Mesendoderm (in vitro differentiated cells): Measurements from ENCODE around the gene SPOCK1.

ENCODE experiments used
- DNase-seq: peaks from one replicate; pipeline ENCODE4 v3.0.0; 2013
- H2AK5ac ChIP-seq: 2 replicates; pipeline ENCODE4 v1.6.1; 2013; ENCODE audit warnings: low read length, inconsistent platforms
- H2BK120ac ChIP-seq: 2 replicates; pipeline ENCODE4 v1.6.1; 2013; ENCODE audit warnings: low read depth, mild to moderate bottlenecking, low read length, moderate library complexity, mixed read lengths
- H2BK15ac ChIP-seq: replicated peaks from 2 replicates; pipeline ENCODE4 v1.6.1; 2013; ENCODE audit warnings: low read depth, mild to moderate bottlenecking, moderate library complexity
- H2BK5ac ChIP-seq: 2 replicates; pipeline ENCODE4 v1.6.1; 2013; ENCODE audit warnings: low read length, inconsistent platforms
- H3K18ac ChIP-seq: 2 replicates; pipeline ENCODE4 v1.6.1; 2013; ENCODE audit warnings: mild to moderate bottlenecking, low read length, mixed read lengths
- H3K23ac ChIP-seq: one replicate; pipeline ENCODE4 v1.6.1; 2013; ENCODE audit warnings: low read length
- H3K27ac ChIP-seq: 2 replicates; pipeline ENCODE4 v1.5.1; 2013; ENCODE audit warnings: low read depth, mild to moderate bottlenecking, inconsistent platforms, low read length, moderate library complexity
- H3K27me3 ChIP-seq: 2 replicates; pipeline ENCODE4 v1.6.1; 2013; ENCODE audit warnings: low read length, control low read depth, mild to moderate bottlenecking, inconsistent platforms; ENCODE audit not compliant: insufficient read depth, poor library complexity
- H3K36me3 ChIP-seq: 2 replicates; pipeline ENCODE4 v1.6.1; 2013; ENCODE audit warnings: low read length, inconsistent platforms; ENCODE audit not compliant: control insufficient read depth, insufficient read depth
- H3K4ac ChIP-seq: one replicate; pipeline ENCODE4 v1.6.1; 2013; ENCODE audit warnings: low read depth, mild to moderate bottlenecking, low read length, moderate library complexity
- H3K4me1 ChIP-seq: 2 replicates; pipeline ENCODE4 v1.6.1; 2013; ENCODE audit warnings: low read depth, low read length, inconsistent platforms; ENCODE audit not compliant: control insufficient read depth
- H3K4me2 ChIP-seq: 2 replicates; pipeline ENCODE4 v1.6.1; 2013; ENCODE audit warnings: low read length
- H3K4me3 ChIP-seq: 2 replicates; pipeline ENCODE4 v1.5.1; 2013; ENCODE audit warnings: mild to moderate bottlenecking, low read length
- H3K56ac ChIP-seq: one replicate; pipeline ENCODE4 v1.6.1; 2013; ENCODE audit warnings: low read length
- H3K79me1 ChIP-seq: 2 replicates; pipeline ENCODE4 v1.6.1; 2013; ENCODE audit warnings: low read length, inconsistent platforms
- H3K79me2 ChIP-seq: 2 replicates; pipeline ENCODE4 v1.6.1; 2013; ENCODE audit warnings: mild to moderate bottlenecking, low read length; ENCODE audit not compliant: control insufficient read depth, insufficient read depth
- H3K9ac ChIP-seq: 2 replicates; pipeline ENCODE4 v1.6.1; 2013; ENCODE audit warnings: low read length, inconsistent platforms
- H4K5ac ChIP-seq: one replicate; pipeline ENCODE4 v1.6.1; 2013; ENCODE audit warnings: low read length
- H4K8ac ChIP-seq: one replicate; pipeline ENCODE4 v1.6.1; 2013; ENCODE audit warnings: low read depth, mild to moderate bottlenecking, control low read depth, low read length, moderate library complexity
- WGBS: extraction: QIAGEN DNeasy Blood & Tissue Kit; methylation state at CpG from one replicate; pipeline ENCODE4 v1.1.7; 2013; ENCODE audit warnings: low lambda C conversion rate, missing lambda C conversion rate; ENCODE audit not compliant: insufficient coverage; ENCODE audit errors: extremely low coverage; 5-methylcytosine and 5-hydroxymethylcytosine counted together

Gene SPOCK1

GRCh38 chr5:137355708-137356107 lies 143.4 kb downstream of the SPOCK1 start:
- Histone ChIP-seq H3K27ac (no peak overlapping the region), H3K18ac (no peak overlapping the region), H3K9ac (no peak overlapping the region), H3K79me1 (no peaks in the 10 kb centered on the region), H3K4me3 (no peak overlapping the region), H4K5ac (no peak overlapping the region), H3K23ac (no peak overlapping the region), H2AK5ac (no peak overlapping the region), H2BK15ac (no peak overlapping the region), H3K4me1 (no peaks in the 10 kb centered on the region), H2BK120ac (no peak overlapping the region), H3K79me2 (no peaks in the 10 kb centered on the region), H2BK5ac (no peak overlapping the region), H3K4me2 (no peak overlapping the region), H3K4ac (no peak overlapping the region), H3K56ac (no peak overlapping the region), H3K27me3 (no peaks in the 10 kb centered on the region), H4K8ac (no peak overlapping the region), H3K36me3 (no peaks in the 10 kb centered on the region)
- DNase-seq, result no peak
- no CpG with 5 or more reads among the region's 4 CpGs for WGBS

- Histone ChIP-seq H3K4me2 (no peak overlapping the region), H3K56ac (no peak overlapping the region), H3K18ac (no peak overlapping the region)
These were observed 147.0 kb downstream of the SPOCK1 start for GRCh38 chr5:137352095-137352494.

GRCh38 chr5:137350791-137351190 lies 148.3 kb downstream of the SPOCK1 start:
- H3K56ac ChIP-seq, result no peak overlapping the region
- no peaks in the 10 kb centered on the region for H3K27me3 ChIP-seq
- H2BK120ac ChIP-seq, result no peak overlapping the region
- H3K36me3 ChIP-seq, result no peaks in the 10 kb centered on the region
- no peak overlapping the region for H4K5ac ChIP-seq
- WGBS, result no CpG with 5 or more reads among the region's 6 CpGs
- no peak overlapping the region for H2BK15ac ChIP-seq
- no peak for DNase-seq
- H3K4me1 ChIP-seq, result no peaks in the 10 kb centered on the region
- no peaks in the 10 kb centered on the region for H3K79me1 ChIP-seq
- H2AK5ac ChIP-seq, result no peak overlapping the region
- H3K27ac ChIP-seq, result no peak overlapping the region
- H2BK5ac ChIP-seq, result no peak overlapping the region
- no peak overlapping the region for H3K18ac ChIP-seq
- no peaks in the 10 kb centered on the region for H3K79me2 ChIP-seq
- H3K4me3 ChIP-seq, result no peak overlapping the region
- H3K23ac ChIP-seq, result no peak overlapping the region
- H3K4me2 ChIP-seq, result no peak overlapping the region
- H4K8ac ChIP-seq, result no peak overlapping the region
- H3K9ac ChIP-seq, result no peak overlapping the region
- no peak overlapping the region for H3K4ac ChIP-seq

More at GRCh38 chr5:137352095-137352494, 147.0 kb downstream of the SPOCK1 start:
- Histone ChIP-seq H3K36me3 (no peaks in the 10 kb centered on the region), H4K5ac (no peak overlapping the region), H3K27ac (no peak overlapping the region), H3K4ac (no peak overlapping the region), H2BK15ac (no peak overlapping the region), H3K9ac (no peak overlapping the region), H2AK5ac (no peak overlapping the region), H3K23ac (no peak overlapping the region), H4K8ac (no peak overlapping the region), H3K79me1 (no peaks in the 10 kb centered on the region), H3K79me2 (no peaks in the 10 kb centered on the region), H2BK120ac (no peak overlapping the region), H3K4me3 (no peak overlapping the region), H3K27me3 (no peaks in the 10 kb centered on the region), H3K4me1 (no peaks in the 10 kb centered on the region), H2BK5ac (no peak overlapping the region)
- no CpG with 5 or more reads among the region's 5 CpGs for WGBS
- DNase-seq, result no peak

- Histone ChIP-seq H3K56ac (no peak overlapping the region), H4K5ac (no peak overlapping the region), H4K8ac (no peak overlapping the region)
These were observed 150.4 kb downstream of the SPOCK1 start for GRCh38 chr5:137348759-137349158.

GRCh38 chr5:137347865-137348264 lies 151.3 kb downstream of the SPOCK1 start:
- Histone ChIP-seq H3K79me2 (no peaks in the 10 kb centered on the region), H3K4me1 (no peaks in the 10 kb centered on the region), H3K9ac (no peak overlapping the region), H3K27me3 (no peaks in the 10 kb centered on the region), H4K8ac (no peak overlapping the region), H3K79me1 (no peaks in the 10 kb centered on the region), H2AK5ac (no peak overlapping the region), H3K4ac (no peak overlapping the region), H2BK5ac (no peak overlapping the region), H3K4me3 (no peak overlapping the region), H3K27ac (no peak overlapping the region), H3K56ac (no peak overlapping the region), H3K18ac (no peak overlapping the region), H3K36me3 (no peaks in the 10 kb centered on the region), H3K4me2 (no peak overlapping the region), H2BK15ac (no peak overlapping the region), H2BK120ac (no peak overlapping the region), H3K23ac (no peak overlapping the region), H4K5ac (no peak overlapping the region)
- no peak for DNase-seq
- no CpG with 5 or more reads among the region's 3 CpGs for WGBS

More at GRCh38 chr5:137348759-137349158, 150.4 kb downstream of the SPOCK1 start:
- H3K4me2 ChIP-seq, result no peak overlapping the region
- no peak overlapping the region for H3K9ac ChIP-seq
- H3K79me2 ChIP-seq, result no peaks in the 10 kb centered on the region
- H2BK5ac ChIP-seq, result no peak overlapping the region
- H3K23ac ChIP-seq, result no peak overlapping the region
- no peak overlapping the region for H2BK15ac ChIP-seq
- no peaks in the 10 kb centered on the region for H3K36me3 ChIP-seq
- WGBS, result no CpG with 5 or more reads among the region's 3 CpGs
- H3K4me3 ChIP-seq, result no peak overlapping the region
- H2BK120ac ChIP-seq, result no peak overlapping the region
- DNase-seq, result no peak
- H3K18ac ChIP-seq, result no peak overlapping the region
- no peak overlapping the region for H3K27ac ChIP-seq
- H3K4me1 ChIP-seq, result no peaks in the 10 kb centered on the region
- H3K79me1 ChIP-seq, result no peaks in the 10 kb centered on the region
- no peak overlapping the region for H3K4ac ChIP-seq
- H3K27me3 ChIP-seq, result no peaks in the 10 kb centered on the region
- no peak overlapping the region for H2AK5ac ChIP-seq

GRCh38 chr5:137346281-137346680 lies 152.8 kb downstream of the SPOCK1 start:
- Histone ChIP-seq H3K56ac (no peak overlapping the region), H3K18ac (no peak overlapping the region), H3K9ac (no peak overlapping the region), H4K5ac (no peak overlapping the region), H3K4me3 (no peak overlapping the region), H2BK15ac (no peak overlapping the region), H3K4me1 (no peaks in the 10 kb centered on the region), H3K23ac (no peak overlapping the region), H2AK5ac (no peak overlapping the region), H3K79me2 (no peaks in the 10 kb centered on the region), H3K4me2 (no peak overlapping the region), H3K79me1 (no peaks in the 10 kb centered on the region), H4K8ac (no peak overlapping the region), H3K36me3 (no peaks in the 10 kb centered on the region), H3K4ac (no peak overlapping the region), H3K27me3 (no peaks in the 10 kb centered on the region), H2BK5ac (no peak overlapping the region), H2BK120ac (no peak overlapping the region), H3K27ac (no peak overlapping the region)
- DNase-seq, result no peak
- no CpG with 5 or more reads among the region's 3 CpGs for WGBS
